GM04504 (cell line): ENCODE measurements around the gene SLC12A9.
A peak's percentile ranks its signal among the peaks of the same experiment; 100 is the strongest.
"Not testable (repeated sequence)": the region's sequence is repeated elsewhere in the genome, so short reads cannot be mapped to it uniquely, and the experiment has no call there.

Source experiments
- DNase-seq: peaks from one replicate; pipeline ENCODE4 v3.0.0-alpha.2; 2012; ENCODE audit warnings: low read depth

SLC12A9 gene

DNA sequence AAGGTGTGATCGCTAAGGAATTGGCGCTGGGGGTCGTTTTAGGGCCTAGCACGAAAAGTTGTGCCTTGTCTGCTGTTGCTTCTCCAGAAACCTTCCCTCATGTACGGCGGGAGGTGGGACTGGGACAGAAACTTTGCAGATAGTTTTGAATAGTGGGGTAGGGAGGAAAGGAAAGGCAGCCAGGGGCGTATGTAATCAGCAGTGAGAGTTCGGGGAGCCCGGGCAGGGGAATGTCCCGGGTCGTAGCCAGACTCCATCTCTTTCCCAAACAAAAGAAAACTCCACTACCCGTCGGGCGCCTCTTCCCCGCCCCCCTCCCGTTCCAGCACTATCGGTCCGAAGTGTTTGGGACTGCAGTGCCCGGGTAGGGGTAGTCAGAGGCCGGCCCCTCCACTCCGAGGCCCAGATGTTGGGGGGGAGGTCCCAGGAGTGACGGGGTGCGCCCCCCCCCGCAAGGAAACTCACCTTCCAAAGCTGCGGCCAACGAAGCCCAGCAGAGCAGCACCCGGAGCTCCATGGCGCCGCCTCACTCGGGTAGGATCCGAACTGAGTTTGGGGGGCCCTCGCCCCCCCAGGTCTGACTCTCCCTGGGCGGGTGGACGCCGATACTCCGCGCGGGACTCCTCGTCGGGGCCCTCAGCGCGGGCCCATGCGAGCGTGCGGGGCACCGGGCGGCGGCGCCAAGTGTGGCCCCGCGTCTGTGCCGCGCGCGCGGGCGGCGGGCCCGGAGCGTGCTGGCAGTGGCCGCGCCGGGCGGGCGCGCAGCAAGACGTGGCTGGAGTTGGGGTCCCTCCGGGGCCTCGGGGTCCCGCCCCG, 25.8 kb upstream of the SLC12A9 start:
- no peak for DNase-seq

GRCh38 chr7:100827330-100828226, 24.9 kb upstream of the SLC12A9 start, which contains the start of gene EPHB4:
EPHB4 (minus strand) TSS chr7:100827523; CDS start chr7:100827030, 493 bp downstream.
- DNase-seq: peak; percentile 69

- no peak for DNase-seq
Observed at GRCh38 chr7:100829150-100829716, 23.3 kb upstream of the SLC12A9 start.

DNA sequence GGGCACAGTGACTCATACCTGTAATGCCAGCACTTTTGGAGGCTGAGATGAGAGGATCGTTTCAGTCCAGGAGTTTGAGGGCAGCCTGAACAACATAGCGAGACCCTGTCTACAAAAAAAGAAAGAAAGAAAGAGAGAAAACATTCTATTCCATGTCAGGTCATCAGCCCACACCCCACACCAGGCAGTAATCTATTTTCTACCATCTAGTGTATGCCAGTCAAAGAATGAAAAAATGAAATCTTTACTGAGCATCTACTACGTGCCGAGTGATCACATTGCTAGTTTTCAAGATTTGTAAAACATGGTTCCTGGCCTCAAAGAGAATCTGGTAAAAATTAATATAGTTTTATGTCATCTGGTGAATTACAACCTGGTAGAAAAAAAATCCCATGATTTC, 22.1 kb upstream of the SLC12A9 start:
- DNase-seq: no peak

DNA sequence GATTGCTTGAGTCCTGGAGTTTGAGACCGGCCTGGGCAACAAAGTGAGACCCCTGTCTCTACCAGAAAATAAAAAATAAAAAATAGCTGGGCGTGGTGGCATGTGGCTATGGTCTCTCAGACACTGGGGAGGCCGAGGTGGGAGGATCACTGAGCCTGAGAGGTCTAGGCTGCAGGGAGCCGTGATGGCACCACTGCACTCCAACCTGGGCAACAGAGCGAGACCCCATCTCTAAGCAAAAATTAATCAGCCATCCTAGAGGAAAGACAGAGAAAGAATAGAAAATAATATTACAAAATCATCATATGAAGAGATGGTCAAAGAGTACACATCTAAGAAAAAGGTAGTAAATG, 20.3 kb upstream of the SLC12A9 start:
- DNase-seq: no peak

- no peak for DNase-seq
Observed at GRCh38 chr7:100835903-100836811, 16.4 kb upstream of the SLC12A9 start.

GRCh38 chr7:100836812-100837098, 15.8 kb upstream of the SLC12A9 start:
- no peak for DNase-seq

- peak; percentile 82 for DNase-seq
Observed at GRCh38 chr7:100837099-100837836, 15.2 kb upstream of the SLC12A9 start.

- DNase-seq: no peak
Observed at GRCh38 chr7:100839361-100839760, 13.2 kb upstream of the SLC12A9 start.

GRCh38 chr7:100840470-100841100, 11.9 kb upstream of the SLC12A9 start:
- no peak for DNase-seq

DNA sequence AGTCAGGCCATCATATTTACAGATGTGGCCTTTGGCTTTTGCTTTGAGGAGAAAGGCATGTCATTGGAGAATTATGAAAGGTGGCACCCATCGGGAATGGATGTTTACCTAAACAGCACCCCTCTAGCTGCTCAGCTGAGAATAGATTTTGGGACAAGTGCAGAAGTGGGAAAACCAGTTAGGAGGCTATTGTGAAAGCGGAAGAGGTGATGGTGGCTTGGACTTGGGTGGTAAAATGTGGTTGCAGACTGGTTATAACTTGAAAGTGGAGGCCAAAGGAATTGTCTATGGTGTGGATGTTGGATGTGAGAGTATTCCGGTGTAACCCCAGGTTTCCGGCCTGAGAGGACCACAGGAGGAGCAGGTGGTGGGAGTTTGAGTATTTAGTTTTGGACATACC, 5.2 kb upstream of the SLC12A9 start:
- no peak for DNase-seq

- no peak for DNase-seq
Observed at GRCh38 chr7:100854146-100854895, 1.8 kb downstream of the SLC12A9 start.

GRCh38 chr7:100854899-100855298, 2.4 kb downstream of the SLC12A9 start:
- DNase-seq: not testable (repeated sequence)

DNA sequence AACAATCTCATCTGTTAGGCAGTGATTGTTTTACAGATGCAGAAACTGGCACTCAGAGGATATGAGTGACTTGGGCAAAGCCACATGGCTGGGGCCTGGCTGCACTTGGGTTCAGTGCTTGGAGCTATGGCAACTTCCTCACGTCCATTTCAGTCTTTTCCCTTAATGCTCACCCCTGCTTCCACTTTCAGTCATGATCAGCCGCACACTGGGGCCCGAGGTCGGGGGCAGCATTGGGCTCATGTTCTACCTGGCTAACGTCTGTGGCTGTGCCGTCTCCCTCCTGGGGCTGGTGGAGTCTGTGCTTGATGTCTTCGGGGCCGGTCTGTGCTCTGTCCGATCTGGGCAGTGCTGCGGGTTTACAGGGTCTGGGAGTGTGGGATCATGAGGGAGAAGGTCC, 3.0 kb downstream of the SLC12A9 start:
- DNase-seq: no peak

GRCh38 chr7:100856871-100857282, 4.4 kb downstream of the SLC12A9 start:
- DNase-seq: no peak

- no peak for DNase-seq
Observed at GRCh38 chr7:100859856-100860255, 7.3 kb downstream of the SLC12A9 start.

DNA sequence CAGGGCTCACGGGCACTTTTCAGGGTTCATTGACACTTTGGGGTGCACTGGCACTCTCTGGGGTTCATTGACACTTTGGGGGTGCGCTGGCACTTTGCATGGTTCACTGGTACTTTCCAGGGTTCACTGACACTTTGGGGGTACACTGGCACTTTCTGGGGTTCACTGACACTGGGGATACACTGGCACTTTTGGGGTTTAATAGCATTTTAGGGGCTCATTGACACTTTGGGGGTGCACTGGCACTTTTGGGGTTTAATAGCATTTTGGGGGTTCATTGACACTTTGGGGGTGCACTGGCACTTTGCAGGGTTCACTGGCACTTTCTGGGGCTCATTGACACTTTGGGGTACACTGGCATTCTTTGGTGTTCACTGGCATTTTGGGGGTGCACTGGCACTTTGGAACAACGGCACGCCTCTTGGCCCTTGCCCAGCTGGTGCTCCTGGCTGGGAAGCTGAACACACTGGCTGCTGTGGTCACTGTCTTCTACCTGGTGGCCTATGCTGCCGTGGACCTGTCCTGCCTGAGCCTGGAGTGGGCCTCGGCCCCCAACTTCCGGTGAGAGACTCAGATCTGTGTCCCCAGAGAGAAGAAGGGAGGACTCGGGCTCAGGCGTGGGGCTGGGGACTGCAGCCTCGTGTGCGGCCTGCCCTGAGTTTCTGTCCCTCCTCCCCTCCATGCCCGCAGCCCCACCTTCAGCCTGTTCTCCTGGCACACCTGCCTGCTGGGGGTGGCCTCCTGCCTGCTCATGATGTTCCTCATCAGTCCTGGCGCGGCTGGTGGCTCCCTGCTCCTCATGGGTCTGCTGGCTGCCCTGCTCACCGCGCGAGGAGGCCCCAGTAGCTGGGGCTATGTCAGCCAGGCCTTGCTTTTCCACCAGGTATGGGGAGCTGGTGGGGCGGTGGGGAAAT, 8.4 kb downstream of the SLC12A9 start:
- no peak for DNase-seq

DNA sequence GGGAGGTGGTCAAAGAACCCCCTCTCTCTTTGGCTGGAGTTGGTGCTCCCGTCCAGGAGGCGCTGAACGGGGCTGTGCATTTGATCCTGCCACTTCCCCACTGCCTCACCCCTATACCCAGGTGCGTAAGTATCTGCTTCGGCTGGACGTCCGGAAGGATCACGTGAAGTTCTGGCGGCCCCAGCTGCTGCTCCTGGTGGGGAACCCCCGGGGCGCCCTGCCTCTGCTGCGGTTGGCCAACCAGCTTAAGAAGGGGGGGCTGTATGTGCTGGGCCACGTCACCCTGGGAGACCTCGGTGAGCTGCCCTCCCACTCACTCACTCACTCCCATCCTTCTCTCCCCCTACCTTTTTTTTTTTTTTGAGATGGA, 9.1 kb downstream of the SLC12A9 start:
- no peak for DNase-seq

DNA sequence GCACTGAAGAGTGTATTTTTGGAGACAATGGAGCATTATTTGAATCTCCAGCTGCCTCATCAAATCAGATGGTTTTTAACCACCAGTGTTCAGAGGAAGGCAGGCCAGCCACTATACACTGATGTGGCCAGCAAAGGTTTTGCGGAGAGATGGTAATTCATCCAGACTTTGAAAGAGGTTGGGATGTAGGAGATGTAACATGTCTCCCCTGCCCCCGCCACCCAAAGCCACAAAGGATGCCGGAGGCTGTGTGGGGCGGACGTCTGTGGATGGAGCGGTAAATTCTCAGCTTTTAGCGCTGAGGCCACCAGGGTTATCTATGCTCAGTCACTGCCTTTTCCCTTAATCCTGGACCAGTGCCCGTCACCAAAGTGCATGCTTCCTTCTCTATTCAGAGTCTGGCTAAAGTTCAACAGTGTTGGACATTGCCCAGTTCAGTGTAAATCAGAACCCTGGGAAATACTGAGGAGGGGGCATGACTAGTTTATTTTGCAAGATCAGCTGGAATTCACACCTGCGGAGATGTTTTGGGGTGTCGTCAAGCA, 11.0 kb downstream of the SLC12A9 start:
- no peak for DNase-seq
